SK-MEL-5 (cell line): ENCODE measurements around the gene TTK. TPM values are rescaled to one million over a fixed set of nuclear protein-coding genes. Genes with fewer than 3 reads are reported as not detected.
"Not testable (repeated sequence)": the region's sequence is repeated elsewhere in the genome, so short reads cannot be mapped to it uniquely, and the experiment has no call there.

ENCODE experiments used
- DNase-seq: peaks from one replicate; pipeline ENCODE4 v3.0.0-alpha.2; 2016; ENCODE audit warnings: low read depth, low spot score
- in situ Hi-C: cut with HindIII; loops from 2 replicates; pipeline ENCODE4 v1.10.0; 2016; ENCODE audit warnings: low sequenced_read_pairs, high pct_unique_total_duplicates, low pct_unique_long_range_greater_than_20kb
- total RNA-seq: library from RNA; depleted of rRNA; stranded (reverse); fragments of >200 nt; shearing (Covaris generic); gene quantifications from 2 replicates; pipeline ENCODE4 v1.2.3, GENCODE V29; 2014; rRNA removed

TTK gene
- total RNA-seq, 1 experiment from 2014 or later, result 31.3 TPM

DNA sequence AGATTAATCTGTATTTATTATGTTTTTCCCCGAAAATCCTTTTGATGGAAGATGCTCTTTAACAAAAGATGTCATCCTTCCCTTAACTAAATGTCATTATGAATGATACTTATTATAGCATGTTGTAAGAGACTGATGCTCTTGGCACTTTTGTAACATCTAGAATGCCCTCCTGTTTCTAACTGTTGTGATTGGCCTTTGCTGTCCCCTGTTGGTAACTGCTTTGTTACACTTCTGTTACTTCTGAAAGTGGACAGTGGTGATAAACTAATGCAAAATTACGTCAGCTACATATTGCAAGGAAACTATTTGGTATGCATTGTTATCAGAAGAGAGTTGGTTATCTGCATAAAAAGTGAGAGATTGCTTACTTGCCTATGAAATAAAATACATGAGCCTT lies 5.8 kb downstream of the TTK start:
- in situ Hi-C loops, result no loop called here
- DNase-seq, result no peak

DNA sequence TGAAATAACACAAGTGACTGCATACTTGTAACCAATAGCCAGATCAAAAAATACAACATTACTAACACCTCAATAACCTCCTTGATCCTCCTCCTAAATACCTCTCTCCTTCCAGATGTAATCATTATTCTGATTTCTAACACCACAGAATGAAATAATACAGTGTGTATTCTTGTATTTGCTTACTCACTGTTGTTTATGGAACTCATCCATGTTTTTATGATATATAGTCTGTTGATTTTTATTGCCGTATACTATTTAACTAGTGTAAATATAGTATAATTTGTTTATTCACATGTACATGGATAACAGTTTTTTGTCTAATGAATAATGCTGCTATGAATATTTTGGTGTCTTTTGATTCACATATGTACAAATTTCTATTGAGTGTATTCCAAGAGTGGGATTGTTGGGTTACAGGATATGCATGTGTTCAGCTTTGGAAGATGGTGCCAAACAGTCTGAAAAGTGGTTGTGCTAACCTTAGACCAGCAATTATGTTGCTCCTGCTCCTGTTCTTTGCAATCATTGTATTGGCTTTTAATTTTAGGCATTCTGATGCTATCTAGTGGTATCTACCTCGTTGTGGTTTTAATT lies 11.5 kb downstream of the TTK start:
- in situ Hi-C loops, result no loop called here
- DNase-seq, result no peak

DNA sequence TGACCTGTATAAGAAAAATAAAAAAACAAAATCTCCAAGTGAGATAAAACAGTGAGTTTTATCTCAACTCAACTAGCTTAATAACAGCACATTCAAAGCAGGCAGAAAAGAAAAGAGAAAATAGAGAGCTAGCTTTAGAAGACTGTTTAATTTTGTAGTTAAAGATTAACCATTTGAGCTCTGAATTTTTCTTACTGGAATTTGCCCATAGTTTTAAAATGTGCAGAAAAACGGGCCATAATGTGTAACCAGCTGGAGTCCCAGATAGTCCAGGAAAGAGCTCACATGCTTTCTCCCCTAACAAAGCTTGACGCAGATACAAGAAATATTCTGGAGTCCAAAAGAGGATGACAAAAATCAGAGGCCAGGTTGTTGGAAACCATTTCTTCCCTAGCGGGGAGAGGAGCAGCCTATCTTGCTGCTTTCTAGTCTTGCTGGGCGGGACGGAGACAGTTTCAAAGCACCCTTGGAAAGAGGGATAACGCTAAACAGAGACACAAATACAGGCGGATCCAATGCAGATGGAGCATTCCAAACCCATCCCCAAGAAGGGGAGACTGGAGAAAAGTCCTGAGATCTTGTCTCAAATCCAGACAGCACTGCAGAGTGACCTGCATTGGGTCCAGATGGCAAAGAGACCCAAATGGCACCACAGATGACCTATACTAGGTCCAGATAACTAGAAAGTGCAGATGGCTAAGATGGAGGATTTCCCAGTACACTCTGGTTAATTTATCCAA lies 16.1 kb downstream of the TTK start:
- in situ Hi-C loops, result no loop called here
- DNase-seq, result no peak

DNA sequence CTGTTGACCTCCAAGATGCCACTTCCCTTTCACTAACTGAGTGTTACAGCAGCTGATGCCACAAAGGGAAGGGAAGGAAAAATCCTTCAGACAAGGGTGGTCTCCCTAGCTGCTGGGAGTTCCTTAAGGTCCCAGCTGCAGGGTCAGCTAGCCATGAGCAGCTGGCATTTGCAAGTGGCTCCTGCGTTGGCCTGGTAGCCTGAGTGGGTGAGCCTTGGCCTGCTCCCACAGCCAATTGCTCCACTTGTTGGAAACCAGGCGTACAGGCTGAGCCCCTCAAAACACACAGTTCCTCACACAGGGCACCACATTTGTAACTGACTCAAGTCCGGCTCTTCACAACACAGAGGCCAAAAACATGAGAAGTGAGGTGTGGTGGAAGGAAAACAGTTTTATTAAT lies 16.7 kb downstream of the TTK start:
- DNase-seq, result no peak
- in situ Hi-C loops, result no loop called here

DNA sequence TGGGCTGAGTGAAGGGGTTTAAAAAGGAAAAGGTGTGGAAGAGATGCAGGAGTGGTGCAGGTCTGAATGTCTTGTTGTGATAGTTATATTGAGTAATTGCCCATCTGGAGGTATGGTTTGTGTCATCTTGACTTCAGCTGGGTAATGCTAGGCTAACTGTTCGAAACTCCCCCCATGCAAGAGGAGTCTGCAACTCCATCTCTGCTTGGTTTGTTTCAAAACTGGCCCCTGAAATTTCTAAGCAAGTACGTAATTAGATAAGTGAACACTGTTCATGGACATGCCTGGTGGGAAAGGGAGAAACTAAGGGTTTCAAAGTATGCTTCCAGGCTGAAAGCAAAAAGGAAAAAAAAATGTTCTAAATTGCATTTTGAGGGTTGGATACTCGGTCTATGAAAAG lies 17.1 kb downstream of the TTK start:
- in situ Hi-C loops, result no loop called here
- no peak for DNase-seq

DNA sequence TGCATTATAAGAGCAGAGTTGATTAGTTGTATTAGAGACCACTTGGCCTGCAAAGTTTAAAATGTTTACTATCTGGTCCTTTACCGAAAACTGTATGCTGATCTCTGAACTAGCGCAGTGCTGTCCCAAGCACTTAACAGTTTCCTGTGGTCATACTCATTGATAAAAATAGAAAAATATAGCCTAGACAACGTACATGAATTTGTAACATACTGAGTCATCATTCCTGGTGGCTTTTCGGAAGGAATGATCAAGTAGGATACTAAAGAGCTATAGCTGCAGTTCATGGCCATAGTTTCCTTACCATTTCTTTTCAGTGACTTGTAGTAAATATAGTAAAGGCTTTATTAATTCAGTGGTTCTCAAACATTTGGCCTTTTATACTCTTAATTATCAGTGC lies 18.4 kb downstream of the TTK start:
- in situ Hi-C loops, result no loop called here
- DNase-seq, result no peak

DNA sequence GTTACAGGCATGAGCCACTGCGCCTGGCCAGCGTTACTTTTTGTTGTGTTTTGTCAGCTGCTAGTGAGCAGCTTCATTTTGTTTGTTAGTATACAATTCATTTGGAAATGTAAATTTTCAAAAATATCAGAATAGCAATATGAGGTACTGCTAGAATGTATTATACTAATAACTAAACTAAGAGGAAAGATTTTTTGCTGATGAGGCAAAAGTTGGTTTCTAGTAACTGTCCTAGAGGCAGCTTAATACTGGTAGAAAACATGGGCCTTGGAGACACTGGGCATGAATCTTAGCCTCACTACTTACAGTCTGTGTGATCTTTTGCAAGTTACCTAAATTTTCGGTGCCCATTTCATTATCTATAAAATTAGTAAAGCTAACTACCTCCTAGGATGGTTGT lies 24.1 kb downstream of the TTK start:
- in situ Hi-C loops, result no loop called here
- no peak for DNase-seq

DNA sequence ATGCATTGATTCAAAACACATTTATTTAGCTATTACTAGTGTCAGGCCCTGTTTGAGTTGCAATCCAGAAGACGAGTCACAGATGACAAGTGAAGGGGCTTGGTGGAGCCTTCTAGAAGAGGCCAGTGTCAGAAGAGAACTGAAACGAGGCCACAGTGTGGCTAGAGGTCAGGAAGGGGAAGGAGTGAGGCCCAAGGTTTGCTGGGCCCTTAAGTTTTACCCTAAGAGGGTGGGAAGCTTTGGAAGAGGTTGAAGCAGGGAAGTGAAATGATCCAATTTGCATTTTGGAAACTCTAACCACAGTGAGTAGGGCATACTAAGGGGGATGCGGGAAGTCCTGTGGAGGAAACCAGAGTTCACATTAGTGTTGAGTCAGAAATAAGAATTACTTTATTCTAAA lies 25.0 kb downstream of the TTK start:
- in situ Hi-C loops, result no loop called here
- DNase-seq, result no peak

DNA sequence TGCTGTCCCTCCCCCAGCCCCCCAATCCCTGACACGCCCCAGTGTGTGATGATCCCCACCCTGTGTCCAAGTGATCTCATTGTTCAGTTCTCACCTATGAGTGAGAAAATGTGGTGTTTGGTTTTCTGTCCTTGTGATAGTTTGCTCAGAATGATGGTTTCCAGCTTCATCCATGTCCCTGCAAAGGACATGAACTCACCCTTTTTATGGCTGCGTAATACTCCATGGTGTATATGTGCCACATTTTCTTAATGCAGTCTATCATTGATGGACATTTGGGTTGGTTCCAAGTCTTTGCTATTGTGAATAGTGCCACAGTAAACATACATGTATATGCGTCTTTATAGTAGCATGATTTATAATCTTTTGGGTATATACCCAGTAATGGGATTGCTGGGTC lies 43.8 kb downstream of the TTK start:
- in situ Hi-C loops, DNase-seq: not testable (repeated sequence)

DNA sequence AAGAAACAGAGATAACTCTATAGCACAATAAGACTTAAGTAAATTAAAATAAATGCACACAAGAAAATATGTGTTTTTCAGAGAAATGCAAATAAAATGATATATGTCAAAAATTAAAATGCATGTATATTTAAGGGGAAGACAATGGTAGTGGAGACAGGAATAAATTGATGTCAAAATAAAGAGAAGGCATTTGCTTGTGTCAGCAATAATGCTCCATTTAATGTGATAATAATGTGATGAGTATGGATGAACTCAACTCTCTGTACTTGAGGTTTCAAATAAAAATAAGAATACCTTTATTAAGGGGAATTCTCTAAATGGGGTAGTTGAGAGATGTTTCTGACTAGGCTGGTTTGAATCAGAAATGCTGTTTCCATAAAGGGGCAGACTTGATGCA lies 56.3 kb downstream of the TTK start:
- in situ Hi-C loops, result no loop called here
- DNase-seq, result no peak

DNA sequence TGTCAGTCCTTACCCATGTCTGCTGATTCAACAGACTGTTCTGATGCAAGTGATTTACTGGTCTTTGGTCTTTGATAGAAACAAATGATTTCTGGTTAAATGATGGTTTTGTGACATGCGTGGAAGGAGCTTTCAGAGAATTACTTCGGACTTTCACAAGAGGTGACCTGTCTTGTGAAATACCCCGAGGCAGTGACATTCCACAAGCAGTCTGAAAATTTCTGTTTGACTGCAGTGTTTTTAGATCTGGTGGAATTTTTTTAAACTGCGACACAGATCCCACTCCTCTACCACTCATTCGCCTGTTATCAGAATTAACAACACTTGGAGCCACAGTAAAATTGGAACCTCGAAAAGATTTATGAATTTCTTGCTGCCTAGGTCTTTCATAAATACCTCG lies 63.7 kb downstream of the TTK start:
- in situ Hi-C loops, DNase-seq: not testable (repeated sequence)

DNA sequence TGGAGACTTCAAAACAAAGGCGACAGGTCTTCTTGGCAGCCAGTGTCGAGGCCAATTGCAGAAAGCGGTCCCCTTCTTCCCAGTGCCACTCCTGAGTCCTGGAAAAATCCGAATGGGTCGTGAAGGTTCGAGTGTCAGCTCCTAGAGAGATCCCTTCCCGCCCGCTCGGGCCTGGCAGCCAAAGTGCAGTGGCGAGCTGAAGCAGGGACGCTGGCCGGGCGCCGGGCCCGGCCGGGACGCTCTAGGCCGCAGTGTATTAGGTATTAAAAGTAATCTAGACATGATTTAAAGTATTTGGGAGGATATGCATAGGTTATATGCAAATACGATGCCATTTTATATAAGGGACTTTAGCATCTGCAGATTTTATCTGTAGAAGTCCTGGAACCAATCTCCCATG lies 66.0 kb downstream of the TTK start:
- DNase-seq, in situ Hi-C loops: not testable (repeated sequence)

DNA sequence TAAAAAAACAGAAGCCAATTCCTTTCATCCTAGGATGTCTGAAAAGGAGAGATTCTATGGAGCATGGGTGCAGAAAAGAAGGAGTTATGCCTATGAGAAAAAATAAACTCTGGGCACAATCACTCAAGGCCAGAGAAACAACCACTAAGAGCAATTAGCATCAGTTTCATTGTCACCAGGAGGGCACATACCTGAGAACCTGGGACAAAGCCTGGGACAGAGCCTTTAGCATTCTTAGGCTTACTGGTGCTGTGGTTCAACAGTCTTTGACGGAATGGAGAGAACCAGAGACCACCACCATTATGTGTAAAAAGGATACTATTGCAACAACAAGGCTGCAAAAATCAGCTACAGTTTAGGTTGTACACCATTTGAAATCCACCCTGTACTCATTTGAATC lies 72.6 kb downstream of the TTK start:
- in situ Hi-C loops, result no loop called here

DNA sequence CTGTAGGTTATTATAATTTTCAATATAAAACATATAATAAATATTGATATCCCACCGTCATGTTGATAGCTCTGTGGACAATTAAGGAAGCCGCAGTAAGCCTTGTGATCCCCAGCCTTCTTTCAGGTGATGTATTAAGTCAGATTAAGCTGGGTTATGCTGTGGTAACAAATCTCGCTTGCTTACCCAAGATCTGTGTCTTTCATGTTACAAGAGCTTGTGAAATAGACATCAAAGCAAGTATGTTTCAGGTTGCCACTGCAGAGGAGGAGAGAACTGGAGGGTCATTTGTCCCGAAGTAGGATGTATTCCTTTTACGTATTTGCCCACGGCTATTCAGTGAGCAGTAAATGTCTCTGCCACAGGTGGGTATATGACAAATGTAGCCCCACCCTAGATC lies 84.2 kb downstream of the TTK start:
- no peak for DNase-seq
- in situ Hi-C loops, result no loop called here

More for the DNA sequence above, 72.6 kb downstream of the TTK start:
- DNase-seq, result no peak

DNA sequence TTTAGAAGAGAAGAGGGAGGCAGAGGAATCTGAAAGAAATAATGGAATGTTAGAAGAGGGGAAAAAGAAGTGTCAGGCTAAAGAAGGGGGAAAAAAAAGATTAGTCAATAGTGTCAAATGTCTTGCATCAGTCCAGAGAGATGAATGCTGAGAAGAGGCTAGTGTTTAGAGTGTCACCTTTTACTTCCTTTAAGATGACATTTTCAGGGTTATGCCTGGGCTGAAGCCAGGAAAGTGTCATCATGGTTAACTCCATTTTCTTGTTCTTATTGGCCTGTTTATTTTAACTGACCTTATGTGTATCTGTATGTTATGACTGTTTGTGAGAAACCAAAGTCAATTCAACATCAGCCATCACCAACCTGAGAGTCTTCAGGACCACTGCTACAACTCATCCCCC lies 87.1 kb downstream of the TTK start:
- in situ Hi-C loops, result no loop called here
- no peak for DNase-seq

Other genes with a start within 250 kb of the TTK start
- 4.3 and 4.7 TPM in 2 replicates for gene ELOVL4, start 57.1 kb upstream of the TTK start, total RNA-seq
- 10.6 and 12.2 TPM in 2 replicates for gene BCKDHB, start 102.0 kb downstream of the TTK start, total RNA-seq